IPS-NIHi7 (cell line): Measurements from ENCODE around the gene STX7.
"Not testable (repeated sequence)": the region's sequence is repeated elsewhere in the genome, so short reads cannot be mapped to it uniquely, and the experiment has no call there.

Experiments used
- DNase-seq: peaks from one replicate; pipeline ENCODE4 v3.0.0; 2012; ENCODE audit warnings: mixed read lengths; ENCODE audit errors: extremely low spot score

Gene STX7, protein sequence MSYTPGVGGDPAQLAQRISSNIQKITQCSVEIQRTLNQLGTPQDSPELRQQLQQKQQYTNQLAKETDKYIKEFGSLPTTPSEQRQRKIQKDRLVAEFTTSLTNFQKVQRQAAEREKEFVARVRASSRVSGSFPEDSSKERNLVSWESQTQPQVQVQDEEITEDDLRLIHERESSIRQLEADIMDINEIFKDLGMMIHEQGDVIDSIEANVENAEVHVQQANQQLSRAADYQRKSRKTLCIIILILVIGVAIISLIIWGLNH

DNA sequence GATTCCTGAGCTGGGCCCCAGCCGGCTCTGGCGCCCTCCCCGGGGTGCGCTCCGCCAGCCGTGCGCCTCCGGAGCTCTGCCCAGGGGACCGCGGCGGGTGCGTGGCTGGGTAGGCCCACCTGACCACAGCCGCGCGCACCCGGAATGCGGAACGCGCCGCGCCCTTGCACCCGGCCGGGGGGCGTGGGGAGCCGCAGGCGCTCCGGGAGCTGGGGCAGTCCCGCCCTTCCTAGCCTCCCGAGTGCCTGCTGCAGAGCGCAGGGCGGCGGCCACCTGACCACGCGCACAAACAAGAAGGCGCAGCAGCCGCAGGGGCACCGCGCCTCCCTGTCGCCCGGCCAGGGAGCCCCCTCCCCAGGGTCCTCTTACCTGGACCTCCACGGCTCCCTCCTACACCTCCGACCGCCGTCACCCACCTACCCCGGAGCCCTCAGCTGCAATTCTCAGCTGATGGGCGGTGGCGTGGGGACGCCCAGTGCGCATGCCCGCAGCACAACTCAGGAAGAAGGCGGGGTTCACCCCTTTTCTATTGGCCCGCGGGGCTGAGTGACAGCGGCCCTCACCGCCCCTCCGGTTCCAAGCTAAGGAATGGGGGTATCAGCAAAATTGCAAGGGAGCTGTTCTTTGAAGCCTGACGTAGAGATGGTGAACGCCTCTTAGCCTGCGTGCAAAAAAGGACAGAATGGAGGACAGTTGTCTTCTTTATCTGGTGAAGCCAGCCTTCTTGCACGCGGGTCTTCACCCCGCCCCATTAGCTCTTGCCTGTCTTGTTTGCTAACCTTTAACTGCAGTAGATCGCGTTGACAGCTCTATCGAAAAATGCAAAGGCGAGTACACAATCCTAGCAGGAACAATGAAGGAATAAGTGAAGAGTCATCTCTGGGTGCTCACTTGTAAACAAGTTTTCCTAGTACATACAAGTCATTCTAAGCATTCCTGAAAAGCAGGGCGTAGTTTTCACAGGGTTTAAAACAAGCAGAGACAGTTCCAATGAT is at the start of gene STX7:
STX7 (minus strand) TSS at position 479 of the 995 bp plus-strand sequence. CDS start 9,586 bp downstream, outside the sequence.
- peak; percentile 96 for DNase-seq

DNA sequence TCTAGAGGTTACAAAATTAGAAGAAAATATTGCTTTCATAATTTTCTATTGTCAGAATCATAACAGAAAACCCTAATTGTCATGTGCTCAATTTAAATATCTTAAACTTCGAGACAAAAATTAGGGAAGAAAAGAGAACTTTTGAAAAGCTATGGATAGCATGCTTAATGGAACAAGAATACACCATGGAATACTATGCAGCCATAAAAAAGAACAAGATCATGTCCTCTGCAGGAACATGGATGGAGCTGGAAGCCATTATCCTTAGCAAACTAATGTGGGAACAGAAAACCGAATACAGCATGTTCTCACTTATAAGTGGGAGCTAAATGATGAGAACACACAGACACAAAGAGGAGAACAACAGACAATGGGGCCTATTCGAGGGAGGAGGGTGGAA is 47.2 kb upstream of the STX7 start:
- DNase-seq: not testable (repeated sequence)

DNA sequence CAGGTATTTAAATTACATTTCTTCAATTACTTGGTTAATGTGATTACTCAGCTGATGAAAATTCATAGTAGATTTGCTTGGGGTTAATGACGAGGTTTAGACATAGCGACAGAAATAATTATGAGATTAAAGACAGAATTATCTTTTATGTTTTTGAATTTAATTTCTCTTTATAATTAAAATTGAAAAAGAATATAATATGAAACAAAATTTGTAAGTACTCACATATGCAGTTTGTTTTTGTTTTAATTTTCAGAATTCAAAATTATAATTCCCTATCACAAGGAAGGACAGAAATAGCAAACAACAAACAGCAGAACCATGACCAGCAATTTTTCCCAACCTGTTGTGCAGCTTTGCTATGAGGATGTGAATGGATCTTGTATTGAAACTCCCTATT is 39.5 kb upstream of the STX7 start, which contains the start of gene TAAR8:
TAAR8 (plus strand) TSS at position 301 of the 400 bp plus-strand sequence; CDS start at position 322, 21 bp downstream.
- no peak for DNase-seq

DNA sequence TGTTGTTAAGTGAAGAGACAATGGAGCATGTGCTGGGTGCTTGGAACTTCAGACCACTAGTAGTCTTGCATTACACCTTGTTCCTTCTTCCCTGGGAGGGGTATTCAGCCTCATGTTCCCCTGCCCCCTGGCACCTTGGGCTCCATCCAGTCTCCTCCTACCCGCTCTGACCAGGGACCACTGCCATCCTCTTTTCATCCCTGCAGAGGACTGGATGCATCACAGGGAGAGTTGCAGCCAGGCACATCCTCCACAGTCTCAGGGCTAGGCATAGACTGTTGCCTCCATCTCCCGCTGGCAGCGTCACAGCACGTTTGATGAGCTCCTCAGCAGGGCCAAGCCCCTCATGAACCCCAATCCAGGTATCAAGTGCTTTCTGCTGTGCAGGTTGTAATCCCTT is 38.3 kb upstream of the STX7 start:
- no peak for DNase-seq

DNA sequence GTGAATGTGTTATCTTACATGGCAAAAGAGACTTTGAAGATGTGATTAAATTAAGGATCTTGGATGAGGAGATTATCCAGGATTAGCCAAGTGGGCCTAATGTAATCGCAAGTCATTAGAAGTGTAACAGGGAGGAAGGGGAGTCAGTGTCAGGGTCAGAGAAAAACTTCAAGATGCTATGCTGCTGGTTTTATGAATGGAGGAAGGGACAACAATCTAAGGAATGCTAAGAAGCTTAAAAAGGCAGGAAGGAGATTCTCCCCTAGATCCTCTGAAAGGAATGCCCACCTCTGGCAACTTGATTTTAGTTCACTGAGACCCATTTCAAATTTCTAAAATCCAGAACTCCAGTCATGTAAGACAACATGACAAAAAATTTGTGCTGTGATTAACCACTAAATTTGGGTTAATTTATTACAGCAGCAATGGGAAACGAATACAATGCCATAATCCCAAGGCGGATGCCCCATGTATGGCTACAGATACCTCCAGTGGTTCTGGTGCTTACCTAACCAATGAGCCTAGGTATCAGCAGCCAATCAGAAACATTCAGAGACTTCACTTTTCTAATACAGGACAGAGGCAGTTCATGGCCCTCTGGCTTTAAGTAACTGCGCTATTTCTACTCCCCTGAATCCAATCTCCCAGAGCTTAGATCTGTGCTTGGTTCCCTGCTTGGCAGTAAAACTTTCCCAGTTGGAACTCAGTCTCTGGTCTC is 36.0 kb upstream of the STX7 start:
- DNase-seq: no peak

DNA sequence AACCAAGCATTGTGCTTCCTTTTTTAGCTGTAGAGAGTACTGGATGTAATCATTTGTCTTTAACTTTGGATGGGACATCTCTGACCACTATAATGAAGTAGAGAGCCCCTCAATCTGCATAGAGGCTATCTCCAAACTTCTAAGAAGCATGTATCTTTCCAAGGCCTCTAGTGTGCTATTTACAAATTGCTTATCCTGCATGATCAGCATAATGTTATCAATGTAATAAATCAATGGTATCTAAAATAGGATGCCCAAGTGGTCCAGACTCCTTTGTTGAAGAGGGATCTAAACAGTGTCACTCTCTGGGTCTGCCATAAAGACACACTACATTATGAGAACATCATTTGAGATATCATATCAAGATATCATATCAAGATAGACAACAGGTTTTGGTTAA is 31.9 kb upstream of the STX7 start:
- no peak for DNase-seq

DNA sequence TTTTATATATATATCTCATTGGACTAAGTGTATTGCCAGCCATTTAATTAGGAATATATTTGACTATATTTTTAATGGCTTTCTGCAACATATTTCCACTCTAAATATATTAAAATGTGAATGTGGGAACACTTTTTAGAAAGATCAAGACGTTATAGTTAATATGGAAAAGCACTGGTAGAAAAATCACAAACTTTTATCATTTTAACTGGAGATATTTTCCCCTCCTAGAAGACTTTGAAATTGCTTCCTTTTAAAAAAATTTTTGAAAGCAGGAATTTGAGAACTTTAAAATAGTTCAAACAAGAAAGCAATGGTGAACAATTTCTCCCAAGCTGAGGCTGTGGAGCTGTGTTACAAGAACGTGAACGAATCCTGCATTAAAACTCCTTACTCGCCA is 25.1 kb upstream of the STX7 start, which contains the start of gene TAAR9:
TAAR9 (plus strand) TSS at position 301 of the 400 bp plus-strand sequence; CDS start at position 314, 13 bp downstream.
- DNase-seq: no peak

DNA sequence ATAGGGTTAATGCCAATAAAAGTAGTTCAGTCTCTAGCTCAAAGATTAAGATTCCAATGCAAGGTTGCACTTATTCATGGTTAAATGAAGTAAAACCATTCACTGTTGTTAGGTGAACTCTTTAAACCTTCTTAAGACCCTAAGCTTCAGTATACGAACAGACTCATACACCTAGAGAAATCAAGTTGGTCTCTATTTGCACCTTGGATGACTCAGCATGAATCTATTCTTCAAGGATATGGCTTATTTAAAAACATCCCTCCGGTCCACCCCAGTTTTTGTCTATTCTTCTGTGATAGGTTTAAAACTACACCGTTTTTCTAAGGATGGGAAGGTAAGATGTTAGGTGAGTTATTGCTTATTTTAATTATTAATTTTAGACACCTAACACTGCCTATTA is 24.2 kb upstream of the STX7 start:
- DNase-seq: no peak

DNA sequence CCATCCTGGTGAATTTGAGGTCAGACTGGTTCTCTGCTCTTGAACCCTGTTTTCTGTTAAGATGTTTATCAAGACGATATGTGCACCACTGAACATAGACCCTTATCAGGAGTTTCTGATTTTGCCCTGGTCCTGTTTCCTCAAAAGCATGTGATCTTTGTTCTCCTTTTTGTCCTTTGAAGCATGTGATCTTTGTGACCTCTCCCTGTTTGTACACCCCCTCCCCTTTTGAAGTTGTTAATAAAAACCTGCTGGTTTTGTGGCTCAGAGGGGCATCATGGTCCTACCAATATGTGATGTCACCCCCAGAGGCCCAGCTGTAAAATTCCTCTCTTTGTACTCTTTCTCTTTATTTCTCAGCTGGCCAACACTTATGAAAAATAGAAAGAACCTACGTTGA is 21.6 kb upstream of the STX7 start:
- not testable (repeated sequence) for DNase-seq

DNA sequence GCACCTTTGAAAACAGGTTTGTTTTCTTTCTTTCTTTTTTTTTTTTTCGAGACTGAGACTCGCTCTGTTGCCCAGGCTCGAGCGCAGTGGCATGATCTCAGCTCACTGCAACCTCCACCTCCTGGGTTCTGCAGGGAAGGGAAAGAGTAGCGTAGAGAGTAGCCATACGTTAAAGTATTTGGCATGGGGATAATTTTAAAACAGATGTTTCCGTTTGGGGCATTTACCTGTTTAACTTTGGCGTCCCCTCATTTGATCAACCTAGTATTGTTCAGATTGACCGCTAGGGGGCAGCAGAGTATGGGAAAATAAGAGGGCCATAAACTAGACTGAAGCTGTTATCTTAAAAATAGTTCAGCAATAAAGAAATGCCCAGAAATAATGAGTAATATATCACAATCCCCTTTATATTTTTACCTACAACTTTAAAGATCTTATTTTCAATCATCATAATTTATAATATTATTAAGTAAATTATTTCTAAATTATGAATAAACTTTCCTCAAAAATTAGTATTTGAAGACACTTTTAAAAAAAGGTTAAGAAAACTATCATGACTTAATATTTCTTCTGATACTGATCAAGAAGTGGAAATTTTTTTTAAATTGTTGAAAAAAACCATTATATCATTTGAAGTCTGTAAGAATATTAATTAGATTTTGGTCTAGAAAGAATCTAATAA is 17.5 kb upstream of the STX7 start:
- DNase-seq: peak; percentile 39

DNA sequence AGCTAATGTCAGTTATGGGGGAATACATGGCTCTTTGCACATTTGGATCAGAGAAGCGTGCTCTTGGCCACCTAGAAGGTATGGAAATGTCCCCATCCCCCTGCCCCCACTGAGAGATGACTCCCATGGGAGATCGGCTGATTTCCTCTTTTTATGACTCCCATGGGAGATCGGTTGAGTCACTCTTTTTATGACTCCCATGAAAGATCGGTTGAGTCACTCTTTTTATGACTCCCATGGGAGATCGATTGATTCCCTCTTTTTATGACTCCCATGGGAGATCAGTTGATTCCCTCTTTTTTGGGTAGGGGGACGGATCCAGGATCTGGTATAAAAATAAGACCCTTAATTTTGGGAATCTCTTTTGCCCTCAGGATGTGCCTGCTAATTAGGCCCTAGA is 14.9 kb upstream of the STX7 start:
- DNase-seq: no peak

DNA sequence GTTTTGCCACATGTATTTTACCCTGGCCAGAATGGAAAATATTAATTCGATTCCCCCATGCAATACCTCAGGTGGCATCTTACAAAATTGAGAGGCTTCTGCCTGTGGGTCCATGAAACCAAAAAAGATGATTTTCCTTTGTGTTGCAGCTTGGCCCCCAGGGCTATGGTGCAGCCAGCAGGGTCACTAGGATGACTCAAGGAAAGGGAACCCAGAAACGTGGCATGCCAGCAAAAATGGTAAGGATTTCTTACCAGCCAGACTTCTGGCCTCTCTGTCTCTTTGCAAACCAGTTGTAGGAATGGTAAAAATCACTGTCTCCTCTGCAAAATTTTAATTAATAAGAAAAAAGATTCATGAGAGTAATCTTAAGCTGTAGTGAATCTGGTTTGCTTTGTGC is 13.5 kb upstream of the STX7 start:
- no peak for DNase-seq

DNA sequence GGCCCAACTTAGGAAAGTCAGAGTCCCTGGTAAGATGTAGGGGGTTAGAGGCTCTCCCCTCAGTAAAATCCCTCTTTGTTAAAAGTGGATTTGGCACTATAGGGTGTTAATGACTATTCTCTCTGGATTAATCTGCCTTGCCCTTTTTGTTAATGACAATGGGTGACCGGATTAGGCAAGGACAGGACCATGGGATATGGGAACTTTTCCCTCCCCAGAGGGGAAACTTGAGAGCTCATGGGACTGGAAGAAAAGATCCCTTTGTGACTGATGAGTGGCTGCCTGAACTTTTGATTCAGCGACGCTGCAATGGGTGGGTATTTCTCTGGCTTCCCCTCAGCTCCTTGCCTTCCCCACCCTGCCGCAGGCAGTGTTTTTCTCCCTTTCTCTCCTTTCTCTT is 12.9 kb upstream of the STX7 start:
- no peak for DNase-seq

DNA sequence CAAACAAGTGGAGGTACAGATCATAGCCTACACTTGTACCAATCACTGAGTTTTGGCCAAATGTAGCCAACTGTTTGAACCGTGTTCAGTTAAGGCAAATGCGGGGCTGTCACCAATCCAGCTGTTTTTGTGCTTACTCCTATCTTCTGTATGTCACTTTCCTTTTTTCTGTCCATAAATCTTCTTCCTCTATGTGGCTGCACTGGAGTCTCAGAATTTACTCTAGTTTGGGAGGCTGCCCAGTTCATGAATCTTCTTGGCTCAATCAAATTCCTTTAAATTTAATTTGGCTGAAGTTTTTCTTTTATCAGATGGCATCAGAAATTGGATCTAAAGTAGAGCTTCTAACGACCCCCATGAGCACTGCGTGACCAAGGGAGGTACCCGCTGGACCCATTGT is 11.7 kb upstream of the STX7 start:
- no peak for DNase-seq

DNA sequence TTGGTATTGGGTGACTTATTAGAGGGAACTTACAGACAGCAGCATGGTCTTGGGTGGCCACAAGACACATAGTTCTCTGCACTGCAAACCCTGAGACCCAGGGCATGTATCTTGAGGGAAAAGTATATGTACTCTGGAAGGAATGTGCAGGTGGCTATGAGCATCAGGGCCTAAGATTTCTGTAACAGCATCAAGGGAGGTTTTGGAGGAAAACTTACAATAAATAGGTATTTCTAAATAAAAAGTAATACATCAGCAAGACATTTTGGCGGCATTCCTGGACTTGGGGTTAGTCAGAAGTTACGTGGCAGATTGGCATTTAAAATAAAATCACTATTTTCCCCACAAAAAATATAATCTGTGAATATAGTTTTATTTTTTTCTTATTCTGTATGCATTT is 8.0 kb upstream of the STX7 start:
- DNase-seq: no peak

DNA sequence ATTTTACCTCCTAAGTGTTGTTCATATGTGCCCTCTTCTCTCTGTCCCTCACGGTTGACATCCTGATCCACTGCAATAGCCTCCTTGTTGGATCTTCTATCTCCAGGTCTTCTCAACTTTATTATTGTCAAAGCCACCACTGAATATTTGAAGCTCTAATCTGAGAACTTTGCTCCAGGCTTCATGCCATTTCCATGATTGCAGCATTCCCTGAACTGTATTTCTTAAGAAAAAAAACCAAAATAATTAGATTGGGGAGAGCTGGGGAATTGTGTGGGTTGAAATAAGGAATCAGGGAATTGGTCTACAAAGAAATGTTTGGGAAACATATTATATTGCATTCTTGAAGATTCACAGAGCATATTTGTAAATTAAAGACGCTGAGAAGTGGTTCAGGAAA is 2.5 kb upstream of the STX7 start:
- no peak for DNase-seq

DNA sequence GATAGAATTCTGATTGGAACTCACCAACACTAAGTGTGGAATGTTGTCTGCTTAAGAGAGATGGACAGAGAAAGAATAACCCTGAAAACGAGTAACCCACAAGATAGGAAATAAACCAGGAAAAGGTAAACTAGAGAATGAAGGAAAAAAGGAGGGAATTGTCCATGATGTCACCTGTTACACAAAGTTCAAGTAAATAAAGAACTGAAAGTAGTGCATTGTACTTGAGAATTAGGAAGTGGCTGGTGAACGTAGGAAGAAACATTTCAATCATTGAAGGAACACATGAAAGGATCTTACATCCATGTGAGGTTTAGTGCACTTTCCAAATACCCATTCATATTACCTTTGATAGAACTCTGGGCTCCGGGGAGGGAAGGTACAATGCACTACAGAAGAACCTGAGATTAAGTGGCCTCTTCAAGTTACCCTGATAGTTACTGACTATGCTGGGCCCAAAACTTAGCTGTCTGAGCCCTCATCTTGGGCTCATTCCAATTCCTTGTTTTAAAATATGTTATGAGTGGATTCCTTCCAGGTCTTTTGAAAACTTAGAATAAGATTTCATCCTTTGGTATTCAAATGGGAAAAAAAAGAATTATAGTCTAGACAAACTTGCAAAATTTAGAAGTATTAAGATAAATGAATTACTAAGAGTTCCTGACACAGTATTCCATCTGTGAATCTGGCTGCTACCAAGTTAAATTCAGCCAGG is 1.1 kb upstream of the STX7 start:
- DNase-seq: no peak

DNA sequence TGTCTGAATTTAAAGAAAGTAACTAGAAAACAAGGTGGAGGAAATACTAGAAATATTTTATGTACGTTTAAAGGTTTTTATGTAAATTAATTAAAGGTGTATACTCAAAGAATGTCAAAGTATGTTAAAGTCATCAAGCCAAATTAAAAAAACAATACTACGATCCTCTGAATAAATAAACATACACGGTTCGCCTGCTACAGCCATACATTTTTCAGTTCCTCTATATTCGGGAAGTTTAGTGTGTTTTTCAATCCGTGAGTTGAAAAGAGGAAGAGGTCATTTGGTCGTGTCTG is 626 bp downstream of the STX7 start:
- DNase-seq: no peak

DNA sequence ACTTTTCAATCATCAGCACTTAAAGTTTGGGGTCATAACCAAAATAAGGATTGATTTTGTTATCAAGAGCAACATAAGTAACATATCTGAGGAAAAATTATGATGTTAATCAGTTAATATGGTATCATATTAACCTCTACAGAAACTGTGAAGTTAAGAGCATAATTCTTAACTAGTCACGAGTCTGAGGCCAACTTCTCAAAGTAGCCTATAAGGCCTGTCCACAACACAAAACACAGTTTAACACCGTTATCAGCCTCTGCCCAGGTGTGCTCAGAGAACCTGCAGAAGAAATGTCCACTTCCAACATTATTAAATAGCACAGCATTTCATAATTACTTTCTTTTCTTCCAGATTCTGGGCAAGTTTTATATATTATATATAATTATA is 1.1 kb downstream of the STX7 start:
- no peak for DNase-seq

DNA sequence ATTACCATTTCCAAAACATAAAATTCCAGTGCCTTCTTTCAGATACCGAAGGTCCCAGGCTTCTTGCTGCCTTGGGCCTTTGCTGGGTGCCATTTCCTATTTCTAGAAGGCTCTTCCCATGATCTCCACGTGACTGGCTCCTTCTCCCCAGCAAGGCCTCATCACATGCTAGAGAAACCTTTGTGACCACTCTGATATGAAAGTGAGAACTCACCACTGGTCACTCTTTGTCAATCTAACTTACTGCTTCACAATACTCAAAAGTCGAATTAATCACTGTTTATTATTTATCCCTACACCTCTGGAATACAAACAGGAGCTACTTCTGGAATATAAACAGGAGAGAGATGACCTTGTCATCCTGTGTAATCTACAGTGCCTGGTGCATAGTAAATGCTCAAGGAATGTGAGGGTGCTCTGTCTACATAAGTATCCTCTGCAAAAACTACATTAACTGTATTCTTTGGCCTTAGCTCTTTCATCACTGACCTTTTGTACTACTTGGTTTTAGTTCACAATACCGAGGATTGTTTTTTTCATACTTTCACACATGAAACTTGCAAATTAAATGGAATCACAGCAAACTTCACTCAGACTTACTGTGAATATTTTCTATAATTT is 1.6 kb downstream of the STX7 start:
- no peak for DNase-seq
